ENCODE results near the gene AHI1.

- TF ChIP-seq POLR2A (IDR thresholded peaks at IDR 0.05) = no peak
- no peak for TF ChIP-seq CTCF (IDR thresholded peaks at IDR 0.05)
Measured at GRCh38 chr6:135324531-135324930, 173.0 kb downstream of the AHI1 start.
